IMR-90 (cell line): ENCODE measurements around the gene IZUMO2. TPM values are rescaled to one million over a fixed set of nuclear protein-coding genes. Genes with fewer than 3 reads are reported as not detected.
A peak's percentile ranks its signal among the peaks of the same experiment; 100 is the strongest.

Experiments used
- ATAC-seq: fragments of 200-7000 bp; cut with Tn5 transposase; 2 replicates; pipeline ENCODE4 v1.9.1; 2020; ENCODE audit warnings: low read depth, mild to moderate bottlenecking, moderate library complexity
- BruUV-seq: library from RNA; stranded (reverse); fragments of 400-500 nt; replicated peaks from 2 replicates; lab custom pipeline; 2021; lab: Mats Ljungman, UMichigan
- CTCF ChIA-PET: fragments of 300-600 bp; formaldehyde crosslinking; extraction: SDS; loops from one replicate; lab custom pipeline; 2021; ENCODE audit warnings: antibody characterized with exemption; lab: Yijun Ruan, JAX
- POLR2A ChIA-PET: fragments of 300-600 bp; sonication (Branson Sonifier 250); formaldehyde crosslinking; loops from one replicate; lab custom pipeline; 2022; ENCODE audit warnings: antibody characterized with exemption; ENCODE audit not compliant: unreplicated experiment; lab: Charles Lee
- DNase-seq: peaks from one replicate; pipeline ENCODE4 v3.0.0; 2013
- H2AFZ ChIP-seq: replicated peaks from 2 replicates; pipeline ENCODE3; 2013; ENCODE audit warnings: low read length, mild to moderate bottlenecking; ENCODE audit not compliant: poor library complexity
- H2AK5ac ChIP-seq: 2 replicates; pipeline ENCODE4 v1.6.1; 2013; ENCODE audit warnings: low read depth, low read length, inconsistent platforms
- H2AK9ac ChIP-seq: replicated peaks from 2 replicates; pipeline ENCODE3; 2013; ENCODE audit warnings: mild to moderate bottlenecking, low read depth, low read length, moderate library complexity; ENCODE audit not compliant: poor library complexity
- H2BK120ac ChIP-seq: 2 replicates; pipeline ENCODE4 v1.6.1; 2013; ENCODE audit warnings: low read depth, low read length, inconsistent platforms
- H2BK15ac ChIP-seq: 3 replicates; pipeline ENCODE4 v1.6.1; 2013; ENCODE audit warnings: low read depth, low read length, inconsistent platforms
- H2BK20ac ChIP-seq: 2 replicates; pipeline ENCODE4 v1.6.1; 2013; ENCODE audit warnings: low read depth, mild to moderate bottlenecking, inconsistent platforms, low read length, moderate library complexity
- H2BK5ac ChIP-seq: 2 replicates; pipeline ENCODE4 v1.6.1; 2013; ENCODE audit warnings: mild to moderate bottlenecking, low read depth, low read length, inconsistent platforms; ENCODE audit not compliant: poor library complexity, severe bottlenecking
- H3K14ac ChIP-seq: replicated peaks from 2 replicates; pipeline ENCODE4 v1.6.1; 2013; ENCODE audit warnings: low read depth, low read length, inconsistent platforms
- H3K18ac ChIP-seq: 2 replicates; pipeline ENCODE4 v1.6.1; 2013; ENCODE audit warnings: low read depth, low read length, control low read depth
- H3K23ac ChIP-seq: 2 replicates; pipeline ENCODE4 v1.6.1; 2013; ENCODE audit warnings: low read depth, low read length, inconsistent platforms
- H3K27ac ChIP-seq: 2 replicates; pipeline ENCODE4 v1.5.1; 2013; ENCODE audit warnings: mild to moderate bottlenecking, control low read depth, low read length; ENCODE audit not compliant: insufficient read depth
- H3K27me3 ChIP-seq: 2 replicates; pipeline ENCODE4 v1.6.1; 2013; ENCODE audit warnings: low read length; ENCODE audit not compliant: control insufficient read depth, insufficient read depth
- H3K36me3 ChIP-seq: 2 replicates; pipeline ENCODE4 v1.6.1; 2013; ENCODE audit warnings: low read length, mixed read lengths; ENCODE audit not compliant: control insufficient read depth, insufficient read depth
- H3K4ac ChIP-seq: 2 replicates; pipeline ENCODE4 v1.6.1; 2013; ENCODE audit warnings: low read depth, low read length, inconsistent platforms
- H3K4me1 ChIP-seq: 2 replicates; pipeline ENCODE4 v1.6.1; 2013; ENCODE audit warnings: low read length, mixed read lengths; ENCODE audit not compliant: control insufficient read depth, insufficient read depth
- H3K4me2 ChIP-seq: 2 replicates; pipeline ENCODE4 v1.6.1; 2013; ENCODE audit warnings: low read depth, mild to moderate bottlenecking, control low read depth, low read length, moderate library complexity
- H3K4me3 ChIP-seq: 2 replicates; pipeline ENCODE4 v1.5.1; 2013; ENCODE audit warnings: low read depth, mild to moderate bottlenecking, control low read depth, low read length, moderate library complexity; ENCODE audit not compliant: insufficient read depth
- H3K56ac ChIP-seq: 2 replicates; pipeline ENCODE4 v1.6.1; 2013; ENCODE audit warnings: low read length, inconsistent platforms; ENCODE audit not compliant: insufficient read depth; ENCODE audit errors: extremely low read depth
- H3K79me1 ChIP-seq, 2 experiments: 2 replicates each; pipeline ENCODE4 v1.6.1; 2013; ENCODE audit warnings: low read length in 2 of 2, inconsistent platforms in 1 of 2, low read depth in 1 of 2
- H3K9ac ChIP-seq: 2 replicates; pipeline ENCODE4 v1.6.1; 2013; ENCODE audit warnings: low read depth, low read length, control low read depth
- H3K9me1 ChIP-seq: 2 replicates; pipeline ENCODE4 v1.6.1; 2013; ENCODE audit warnings: low read length, inconsistent platforms; ENCODE audit not compliant: insufficient read depth
- H3K9me3 ChIP-seq: 2 replicates; pipeline ENCODE4 v1.6.1; 2013; ENCODE audit warnings: low read length; ENCODE audit not compliant: control insufficient read depth, insufficient read depth
- H4K20me1 ChIP-seq: 2 replicates; pipeline ENCODE4 v1.6.1; 2013; ENCODE audit warnings: low read length, inconsistent platforms; ENCODE audit not compliant: insufficient read depth
- H4K5ac ChIP-seq: 2 replicates; pipeline ENCODE4 v1.6.1; 2013; ENCODE audit warnings: mild to moderate bottlenecking, low read depth, low read length, control low read depth
- H4K8ac ChIP-seq, 2 experiments: 2 replicates each; pipeline ENCODE4 v1.6.1; 2013; ENCODE audit warnings: low read depth in 2 of 2, low read length in 2 of 2, control low read depth in 1 of 2, inconsistent platforms in 1 of 2
- H4K91ac ChIP-seq: 2 replicates; pipeline ENCODE4 v1.6.1; 2013; ENCODE audit warnings: low read depth, low read length, inconsistent platforms; ENCODE audit not compliant: insufficient read depth
- RCOR1 ChIP-seq: IDR thresholded peaks from 2 replicates; pipeline ENCODE4 v1.6.1; 2012; ENCODE audit warnings: mild to moderate bottlenecking, low read length, improper control_type of control experiment; ENCODE audit not compliant: insufficient replicate concordance
- RFX5 ChIP-seq: IDR thresholded peaks from 2 replicates; pipeline ENCODE4 v1.8.0; 2012; ENCODE audit warnings: low read depth, mild to moderate bottlenecking, low read length, moderate library complexity
- WGBS, 2 experiments: methylation state at CpG; one replicate each; pipeline versions ENCODE4 v1.1.5 to v1.1.7; 2013; ENCODE audit warnings: missing lambda C conversion rate in 2 of 2; ENCODE audit not compliant: insufficient read length in 1 of 2; ENCODE audit errors: extremely low coverage in 2 of 2; 5-methylcytosine and 5-hydroxymethylcytosine counted together
- dilution Hi-C: fragments of 300-500 bp; cut with HindIII; formaldehyde crosslinking; loops from one replicate; pipeline ENCODE4 v1.14.3; 2018; ENCODE audit warnings: low sequenced_read_pairs; ENCODE audit not compliant: unreplicated experiment
- in situ Hi-C: fragments of 300-500 bp; cut with MboI; formaldehyde crosslinking; loops from 3 replicates; pipeline ENCODE4 v1.14.3; 2019; ENCODE audit warnings: low sequenced_read_pairs, inconsistent platforms, mixed read lengths
- intact Hi-C: fragments of 100-400 bp; cut with micrococcal nuclease; formaldehyde crosslinking; loops from 2 replicates; pipeline ENCODE4 v1.10.0; 2022
- polyA plus RNA-seq, 3 experiments: library from polyadenylated mRNA; depleted of rRNA; stranded (reverse); fragments of >200 nt; gene quantifications; 2 replicates each; pipeline ENCODE4 v1.2.3, GENCODE V29; 2012; ENCODE audit warnings: low replicate concordance in 1 of 3
- total RNA-seq: library from RNA; depleted of rRNA; stranded (reverse); fragments of >200 nt; gene quantifications from 2 replicates; pipeline ENCODE4 v1.2.3, GENCODE V29; 2012

Gene IZUMO2
- total and polyA plus RNA-seq, 2 of the 4 experiments (the other 2 are of a cell fraction) = not detected

- no peak within 1 kb of the TSS for H3K56ac ChIP-seq
- H3K27ac ChIP-seq = no peak within 1 kb of the TSS
- intact Hi-C loops (no loop called here), dilution Hi-C loops (no loop called here), in situ Hi-C loops (no loop called here)
- no peaks in the 10 kb centered on the region for H3K79me1 ChIP-seq
- no peak within 1 kb of the TSS for H3K9ac ChIP-seq
- no peak within 1 kb of the TSS for H2BK5ac ChIP-seq
- H4K8ac ChIP-seq = no peak within 1 kb of the TSS
- no peaks in the 10 kb centered on the region for H3K9me1 ChIP-seq
- H3K4me1 ChIP-seq = no peaks in the 10 kb centered on the region
- H4K91ac ChIP-seq = no peak within 1 kb of the TSS
- H3K4me2 ChIP-seq = no peak within 1 kb of the TSS
- H3K9me3 ChIP-seq = peaks cover 7% of the 10 kb centered on the region; the same call in 1 of the 2 replicates
- H3K14ac ChIP-seq = no peak within 1 kb of the TSS
- CTCF ChIA-PET = no interaction called here
- no peak within 1 kb of the TSS for H3K4me3 ChIP-seq
- no peak within 1 kb of the TSS for H2AK5ac ChIP-seq
- no peak within 1 kb of the TSS for H2AFZ ChIP-seq
- no peaks in the 10 kb centered on the region for H3K36me3 ChIP-seq
- H4K5ac ChIP-seq = no peak within 1 kb of the TSS
- ATAC-seq = peak; percentile 72
- POLR2A ChIA-PET = interaction anchor here (0.6 kb wide), 1 partner anchor 227 kb away, joined by 4 read pairs; no protein-coding TSS in a partner anchor
- H2BK15ac ChIP-seq = no peak within 1 kb of the TSS
- H3K18ac ChIP-seq = no peak within 1 kb of the TSS
- H3K23ac ChIP-seq = no peak within 1 kb of the TSS
- H4K20me1 ChIP-seq = no peaks in the 10 kb centered on the region
- H2AK9ac ChIP-seq = no peak within 1 kb of the TSS
- no peak for TF ChIP-seq RFX5
- no peak for TF ChIP-seq RCOR1
- 3% methylated on average over 13 of the region's 78 CpGs; no CpG with 5 or more reads in 1 of the 2 experiments for WGBS, 2 experiments
- no peak within 1 kb of the TSS for H3K4ac ChIP-seq
- peaks cover 3% of the 10 kb centered on the region; the same call in 1 of the 2 replicates for H3K27me3 ChIP-seq
- no peak within 1 kb of the TSS for H2BK120ac ChIP-seq
- no peak for DNase-seq
- no TSS peak for BruUV-seq
- H2BK20ac ChIP-seq = no peak within 1 kb of the TSS
Measured at GRCh38 chr19:50203281-50204080, 40.4 kb upstream of the IZUMO2 start, which contains the start of gene MYH14. Gene MYH14, plus strand, starts transcription at chr19:50203622. Its CDS starts 6,744 bp downstream, at chr19:50210366.
